HEK293 (cell line): ENCODE data around the gene TMF1.
A peak's percentile ranks its signal among the peaks of the same experiment; 100 is the strongest.

Experiments
- EGR2 ChIP-seq: fragments of 450-650 bp; formaldehyde crosslinking; IDR thresholded peaks from 2 replicates; pipeline ENCODE4 v1.5.1; 2016; ENCODE audit warnings: low read depth, missing biosample characterization, missing genetic modification characterization
- HIC1 ChIP-seq: fragments of 450-650 bp; formaldehyde crosslinking; IDR thresholded peaks from 2 replicates; pipeline ENCODE4 v1.5.1; 2016; ENCODE audit warnings: missing biosample characterization, missing genetic modification characterization
- KLF9 ChIP-seq: fragments of 450-650 bp; formaldehyde crosslinking; IDR thresholded peaks from 2 replicates; pipeline ENCODE4 v1.5.1; 2016; ENCODE audit warnings: missing biosample characterization, missing genetic modification characterization, low read depth
- MYNN ChIP-seq: fragments of 450-650 bp; formaldehyde crosslinking; IDR thresholded peaks from 2 replicates; pipeline ENCODE4 v1.5.1; 2016; ENCODE audit warnings: missing biosample characterization, missing genetic modification characterization, borderline replicate concordance
- MZF1 ChIP-seq: fragments of 450-650 bp; formaldehyde crosslinking; IDR thresholded peaks from 2 replicates; pipeline ENCODE4 v1.5.1; 2017; ENCODE audit warnings: missing biosample characterization, missing genetic modification characterization, borderline replicate concordance
- SCRT2 ChIP-seq: fragments of 450-650 bp; formaldehyde crosslinking; IDR thresholded peaks from 2 replicates; pipeline ENCODE4 v1.5.1; 2016; ENCODE audit warnings: missing biosample characterization, missing genetic modification characterization
- SP2 ChIP-seq: fragments of 450-650 bp; formaldehyde crosslinking; IDR thresholded peaks from 2 replicates; pipeline ENCODE4 v1.5.1; 2016; ENCODE audit warnings: missing biosample characterization, missing genetic modification characterization
- SP3 ChIP-seq: fragments of 450-650 bp; formaldehyde crosslinking; IDR thresholded peaks from 2 replicates; pipeline ENCODE4 v1.5.1; 2016; ENCODE audit warnings: missing biosample characterization, missing genetic modification characterization
- ZBTB1 ChIP-seq: fragments of 450-650 bp; formaldehyde crosslinking; IDR thresholded peaks from 2 replicates; pipeline ENCODE4 v1.5.1; 2016; ENCODE audit warnings: missing biosample characterization, missing genetic modification characterization
- ZBTB8A ChIP-seq: fragments of 450-650 bp; formaldehyde crosslinking; IDR thresholded peaks from 2 replicates; pipeline ENCODE4 v1.5.1; 2016; ENCODE audit warnings: missing biosample characterization, missing genetic modification characterization
- ZFHX2 ChIP-seq: fragments of 450-650 bp; formaldehyde crosslinking; conservative IDR thresholded peaks from 2 replicates; pipeline ENCODE4 v1.5.1; 2016; ENCODE audit warnings: missing biosample characterization, missing genetic modification characterization
- ZIC2 ChIP-seq: fragments of 450-650 bp; formaldehyde crosslinking; IDR thresholded peaks from 2 replicates; pipeline ENCODE4 v1.5.1; 2016; ENCODE audit warnings: missing biosample characterization, missing genetic modification characterization
- ZNF157 ChIP-seq: fragments of 450-650 bp; formaldehyde crosslinking; IDR thresholded peaks from 2 replicates; pipeline ENCODE4 v1.5.1; 2016; ENCODE audit warnings: missing biosample characterization, missing genetic modification characterization
- ZNF169 ChIP-seq: fragments of 450-650 bp; formaldehyde crosslinking; IDR thresholded peaks from 2 replicates; pipeline ENCODE4 v1.5.1; 2016; ENCODE audit warnings: missing biosample characterization, missing genetic modification characterization
- ZNF174 ChIP-seq: fragments of 450-650 bp; formaldehyde crosslinking; IDR thresholded peaks from 2 replicates; pipeline ENCODE4 v1.5.0; 2017; ENCODE audit warnings: missing biosample characterization, mild to moderate bottlenecking, missing genetic modification characterization
- ZNF24 ChIP-seq: fragments of 450-650 bp; formaldehyde crosslinking; IDR thresholded peaks from 2 replicates; pipeline ENCODE4 v1.5.1; 2016; ENCODE audit warnings: missing biosample characterization, missing genetic modification characterization
- ZNF37A ChIP-seq: fragments of 450-650 bp; IDR thresholded peaks from 2 replicates; pipeline ENCODE4 v1.5.1; 2018; ENCODE audit warnings: missing biosample characterization, missing genetic modification characterization
- ZNF501 ChIP-seq: fragments of 450-650 bp; formaldehyde crosslinking; IDR thresholded peaks from 2 replicates; pipeline ENCODE4 v1.5.1; 2016; ENCODE audit warnings: missing biosample characterization, missing genetic modification characterization
- ZNF548 ChIP-seq: fragments of 450-650 bp; formaldehyde crosslinking; IDR thresholded peaks from 2 replicates; pipeline ENCODE4 v1.5.1; 2016; ENCODE audit warnings: missing biosample characterization, missing genetic modification characterization
- ZNF549 ChIP-seq: fragments of 450-650 bp; IDR thresholded peaks from 2 replicates; pipeline ENCODE4 v1.5.1; 2018; ENCODE audit warnings: missing biosample characterization, missing genetic modification characterization, mild to moderate bottlenecking, inconsistent platforms, moderate library complexity
- ZNF555 ChIP-seq: fragments of 450-650 bp; formaldehyde crosslinking; conservative IDR thresholded peaks from 2 replicates; pipeline ENCODE4 v1.5.1; 2017; ENCODE audit warnings: missing biosample characterization, mild to moderate bottlenecking, missing genetic modification characterization, inconsistent platforms
- ZNF610 ChIP-seq: fragments of 450-650 bp; formaldehyde crosslinking; IDR thresholded peaks from 2 replicates; pipeline ENCODE4 v1.5.1; 2016; ENCODE audit warnings: missing biosample characterization, missing genetic modification characterization, borderline replicate concordance
- ZNF670 ChIP-seq: fragments of 450-650 bp; formaldehyde crosslinking; IDR thresholded peaks from 2 replicates; pipeline ENCODE4 v1.5.1; 2016; ENCODE audit warnings: missing biosample characterization, missing genetic modification characterization, low read depth
- ZNF677 ChIP-seq: fragments of 450-650 bp; IDR thresholded peaks from 2 replicates; pipeline ENCODE4 v1.5.0; 2018; ENCODE audit warnings: missing biosample characterization, mild to moderate bottlenecking, missing genetic modification characterization, moderate library complexity
- ZNF76 ChIP-seq: fragments of 450-650 bp; formaldehyde crosslinking; IDR thresholded peaks from 2 replicates; pipeline ENCODE4; 2016; ENCODE audit warnings: low read depth, missing biosample characterization, missing genetic modification characterization, borderline replicate concordance
- ZNF785 ChIP-seq: fragments of 450-650 bp; formaldehyde crosslinking; IDR thresholded peaks from 2 replicates; pipeline ENCODE4 v1.5.1; 2016; ENCODE audit warnings: missing biosample characterization, missing genetic modification characterization
- ZXDB ChIP-seq: fragments of 450-650 bp; formaldehyde crosslinking; IDR thresholded peaks from 2 replicates; pipeline ENCODE4 v1.5.1; 2016; ENCODE audit warnings: missing biosample characterization, missing genetic modification characterization
- TF ChIP-seq, protein P1 (sequence below): fragments of 450-650 bp; formaldehyde crosslinking; IDR thresholded peaks from 2 replicates; pipeline ENCODE4 v1.5.1; 2016; ENCODE audit warnings: missing biosample characterization, missing genetic modification characterization
- TF ChIP-seq, protein P2 (sequence below): fragments of 450-650 bp; formaldehyde crosslinking; IDR thresholded peaks from 2 replicates; pipeline ENCODE4 v1.5.1; 2016; ENCODE audit warnings: missing biosample characterization, missing genetic modification characterization
- TF ChIP-seq, protein P3 (sequence below): fragments of 450-650 bp; formaldehyde crosslinking; IDR thresholded peaks from 2 replicates; pipeline ENCODE4 v1.5.1; 2017; ENCODE audit warnings: missing biosample characterization, missing genetic modification characterization
- TF ChIP-seq, protein P4 (sequence below): fragments of 450-650 bp; formaldehyde crosslinking; IDR thresholded peaks from 2 replicates; pipeline ENCODE4 v1.5.1; 2017; ENCODE audit warnings: missing biosample characterization, missing genetic modification characterization

TMF1 gene

GRCh38 chr3:69080233-69080920 lies 28.2 kb upstream of the TMF1 start, which contains the start of gene UBA3 (continued):
- TF ChIP-seq HIC1 (tag by site-specific recombination) (peak; percentile 87), EGR2 (tag by site-specific recombination) (no peak), KLF9 (tag by site-specific recombination) (peak; percentile 31; the same call in 1 of the 2 replicates), ZXDB (tag by site-specific recombination) (no peak), ZNF610 (tag by site-specific recombination) (no peak), ZBTB8A (tag by site-specific recombination) (no peak), SP3 (peak; percentile 36), ZNF677 (tag by site-specific recombination) (no peak), ZNF37A (no peak), ZFHX2 (tag by site-specific recombination) (peak; percentile 42), ZNF169 (tag by site-specific recombination) (no peak), ZNF24 (tag by site-specific recombination) (no peak), SCRT2 (tag by site-specific recombination) (no peak), ZNF157 (tag by site-specific recombination) (no peak), ZNF549 (tag by site-specific recombination) (no peak), ZNF174 (tag by site-specific recombination) (no peak), ZNF548 (tag by site-specific recombination) (no peak), ZBTB1 (tag by site-specific recombination) (no peak), ZNF555 (no peak), MZF1 (tag by site-specific recombination) (no peak), ZNF76 (peak; percentile 61; the same call in 1 of the 2 replicates), ZNF670 (tag by site-specific recombination) (no peak), ZNF785 (tag by site-specific recombination) (no peak), MYNN (tag by site-specific recombination) (no peak), ZNF501 (tag by site-specific recombination) (no peak), ZIC2 (tag by site-specific recombination) (no peak), SP2 (tag by site-specific recombination) (0 out of 2 replicates have a peak, but pooled peaks have one; percentile 19)
- TF ChIP-seq, protein P1, sequence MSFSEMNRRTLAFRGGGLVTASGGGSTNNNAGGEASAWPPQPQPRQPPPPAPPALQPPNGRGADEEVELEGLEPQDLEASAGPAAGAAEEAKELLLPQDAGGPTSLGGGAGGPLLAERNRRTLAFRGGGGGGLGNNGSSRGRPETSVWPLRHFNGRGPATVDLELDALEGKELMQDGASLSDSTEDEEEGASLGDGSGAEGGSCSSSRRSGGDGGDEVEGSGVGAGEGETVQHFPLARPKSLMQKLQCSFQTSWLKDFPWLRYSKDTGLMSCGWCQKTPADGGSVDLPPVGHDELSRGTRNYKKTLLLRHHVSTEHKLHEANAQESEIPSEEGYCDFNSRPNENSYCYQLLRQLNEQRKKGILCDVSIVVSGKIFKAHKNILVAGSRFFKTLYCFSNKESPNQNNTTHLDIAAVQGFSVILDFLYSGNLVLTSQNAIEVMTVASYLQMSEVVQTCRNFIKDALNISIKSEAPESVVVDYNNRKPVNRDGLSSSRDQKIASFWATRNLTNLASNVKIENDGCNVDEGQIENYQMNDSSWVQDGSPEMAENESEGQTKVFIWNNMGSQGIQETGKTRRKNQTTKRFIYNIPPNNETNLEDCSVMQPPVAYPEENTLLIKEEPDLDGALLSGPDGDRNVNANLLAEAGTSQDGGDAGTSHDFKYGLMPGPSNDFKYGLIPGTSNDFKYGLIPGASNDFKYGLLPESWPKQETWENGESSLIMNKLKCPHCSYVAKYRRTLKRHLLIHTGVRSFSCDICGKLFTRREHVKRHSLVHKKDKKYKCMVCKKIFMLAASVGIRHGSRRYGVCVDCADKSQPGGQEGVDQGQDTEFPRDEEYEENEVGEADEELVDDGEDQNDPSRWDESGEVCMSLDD (tag by site-specific recombination): no peak
- TF ChIP-seq, protein P2, sequence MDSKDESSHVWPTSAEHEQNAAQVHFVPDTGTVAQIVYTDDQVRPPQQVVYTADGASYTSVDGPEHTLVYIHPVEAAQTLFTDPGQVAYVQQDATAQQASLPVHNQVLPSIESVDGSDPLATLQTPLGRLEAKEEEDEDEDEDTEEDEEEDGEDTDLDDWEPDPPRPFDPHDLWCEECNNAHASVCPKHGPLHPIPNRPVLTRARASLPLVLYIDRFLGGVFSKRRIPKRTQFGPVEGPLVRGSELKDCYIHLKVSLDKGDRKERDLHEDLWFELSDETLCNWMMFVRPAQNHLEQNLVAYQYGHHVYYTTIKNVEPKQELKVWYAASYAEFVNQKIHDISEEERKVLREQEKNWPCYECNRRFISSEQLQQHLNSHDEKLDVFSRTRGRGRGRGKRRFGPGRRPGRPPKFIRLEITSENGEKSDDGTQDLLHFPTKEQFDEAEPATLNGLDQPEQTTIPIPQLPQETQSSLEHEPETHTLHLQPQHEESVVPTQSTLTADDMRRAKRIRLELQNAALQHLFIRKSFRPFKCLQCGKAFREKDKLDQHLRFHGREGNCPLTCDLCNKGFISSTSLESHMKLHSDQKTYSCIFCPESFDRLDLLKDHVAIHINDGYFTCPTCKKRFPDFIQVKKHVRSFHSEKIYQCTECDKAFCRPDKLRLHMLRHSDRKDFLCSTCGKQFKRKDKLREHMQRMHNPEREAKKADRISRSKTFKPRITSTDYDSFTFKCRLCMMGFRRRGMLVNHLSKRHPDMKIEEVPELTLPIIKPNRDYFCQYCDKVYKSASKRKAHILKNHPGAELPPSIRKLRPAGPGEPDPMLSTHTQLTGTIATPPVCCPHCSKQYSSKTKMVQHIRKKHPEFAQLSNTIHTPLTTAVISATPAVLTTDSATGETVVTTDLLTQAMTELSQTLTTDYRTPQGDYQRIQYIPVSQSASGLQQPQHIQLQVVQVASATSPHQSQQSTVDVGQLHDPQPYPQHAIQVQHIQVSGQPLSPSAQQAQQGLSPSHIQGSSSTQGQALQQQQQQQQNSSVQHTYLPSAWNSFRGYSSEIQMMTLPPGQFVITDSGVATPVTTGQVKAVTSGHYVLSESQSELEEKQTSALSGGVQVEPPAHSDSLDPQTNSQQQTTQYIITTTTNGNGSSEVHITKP (tag by site-specific recombination): peak; percentile 93
- TF ChIP-seq, protein P3, sequence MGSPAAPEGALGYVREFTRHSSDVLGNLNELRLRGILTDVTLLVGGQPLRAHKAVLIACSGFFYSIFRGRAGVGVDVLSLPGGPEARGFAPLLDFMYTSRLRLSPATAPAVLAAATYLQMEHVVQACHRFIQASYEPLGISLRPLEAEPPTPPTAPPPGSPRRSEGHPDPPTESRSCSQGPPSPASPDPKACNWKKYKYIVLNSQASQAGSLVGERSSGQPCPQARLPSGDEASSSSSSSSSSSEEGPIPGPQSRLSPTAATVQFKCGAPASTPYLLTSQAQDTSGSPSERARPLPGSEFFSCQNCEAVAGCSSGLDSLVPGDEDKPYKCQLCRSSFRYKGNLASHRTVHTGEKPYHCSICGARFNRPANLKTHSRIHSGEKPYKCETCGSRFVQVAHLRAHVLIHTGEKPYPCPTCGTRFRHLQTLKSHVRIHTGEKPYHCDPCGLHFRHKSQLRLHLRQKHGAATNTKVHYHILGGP (tag by site-specific recombination): no peak
- TF ChIP-seq, protein P4, sequence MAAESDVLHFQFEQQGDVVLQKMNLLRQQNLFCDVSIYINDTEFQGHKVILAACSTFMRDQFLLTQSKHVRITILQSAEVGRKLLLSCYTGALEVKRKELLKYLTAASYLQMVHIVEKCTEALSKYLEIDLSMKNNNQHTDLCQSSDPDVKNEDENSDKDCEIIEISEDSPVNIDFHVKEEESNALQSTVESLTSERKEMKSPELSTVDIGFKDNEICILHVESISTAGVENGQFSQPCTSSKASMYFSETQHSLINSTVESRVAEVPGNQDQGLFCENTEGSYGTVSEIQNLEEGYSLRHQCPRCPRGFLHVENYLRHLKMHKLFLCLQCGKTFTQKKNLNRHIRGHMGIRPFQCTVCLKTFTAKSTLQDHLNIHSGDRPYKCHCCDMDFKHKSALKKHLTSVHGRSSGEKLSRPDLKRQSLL (tag by site-specific recombination): no peak
